ENCODE results near the gene ZIM2.
"Not testable (repeated sequence)": the region's sequence is repeated elsewhere in the genome, so short reads cannot be mapped to it uniquely, and the experiment has no call there.

ZIM2 gene

DNA sequence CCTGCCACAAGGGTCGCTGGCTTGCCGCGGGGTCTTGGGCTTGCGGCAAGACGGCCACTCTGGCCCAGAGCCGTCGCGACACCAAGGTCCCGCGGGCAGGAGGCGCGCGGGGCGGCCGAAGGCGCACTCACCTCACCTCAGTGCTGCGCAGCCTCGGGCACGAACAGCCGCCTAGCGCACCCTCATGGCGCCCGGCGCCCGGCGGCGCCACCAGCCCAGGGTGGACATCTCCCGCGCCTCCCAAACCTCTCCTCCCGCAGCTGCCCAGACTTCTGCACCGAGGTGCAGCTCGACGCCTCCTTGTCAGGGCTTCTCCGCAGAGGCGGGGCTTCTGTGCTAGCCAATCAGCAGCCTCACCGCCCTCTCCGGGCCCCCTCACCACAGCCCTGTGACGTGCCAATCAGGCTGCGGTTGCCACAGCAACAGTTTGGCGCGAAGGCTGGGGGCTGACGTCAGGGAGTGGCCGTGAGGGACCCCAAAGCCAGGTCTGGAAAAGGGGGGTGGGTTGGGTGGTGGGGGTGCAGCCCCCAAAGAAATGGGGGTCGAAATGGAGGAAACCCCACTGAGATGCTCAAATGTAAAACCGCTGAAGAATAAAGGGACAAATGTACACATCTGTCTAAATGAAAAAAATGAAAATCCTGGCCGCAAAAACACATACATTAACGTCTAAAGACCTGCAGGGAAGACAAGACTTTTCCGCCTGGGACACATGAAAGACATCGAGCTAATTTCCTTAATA, at the start of gene ZIM2, which contains the start of gene PEG3:
Gene ZIM2, minus strand, starts transcription at position 276 of the 742 bp plus-strand sequence. CDS start 16,449 bp downstream, outside the sequence.
Gene PEG3, minus strand, starts transcription at position 276 of the 742 bp plus-strand sequence. CDS start 16,071 bp downstream, outside the sequence.
- in situ Hi-C loops (cut with HindIII; ENCODE audit: low sequenced_read_pairs): no loop called here

DNA sequence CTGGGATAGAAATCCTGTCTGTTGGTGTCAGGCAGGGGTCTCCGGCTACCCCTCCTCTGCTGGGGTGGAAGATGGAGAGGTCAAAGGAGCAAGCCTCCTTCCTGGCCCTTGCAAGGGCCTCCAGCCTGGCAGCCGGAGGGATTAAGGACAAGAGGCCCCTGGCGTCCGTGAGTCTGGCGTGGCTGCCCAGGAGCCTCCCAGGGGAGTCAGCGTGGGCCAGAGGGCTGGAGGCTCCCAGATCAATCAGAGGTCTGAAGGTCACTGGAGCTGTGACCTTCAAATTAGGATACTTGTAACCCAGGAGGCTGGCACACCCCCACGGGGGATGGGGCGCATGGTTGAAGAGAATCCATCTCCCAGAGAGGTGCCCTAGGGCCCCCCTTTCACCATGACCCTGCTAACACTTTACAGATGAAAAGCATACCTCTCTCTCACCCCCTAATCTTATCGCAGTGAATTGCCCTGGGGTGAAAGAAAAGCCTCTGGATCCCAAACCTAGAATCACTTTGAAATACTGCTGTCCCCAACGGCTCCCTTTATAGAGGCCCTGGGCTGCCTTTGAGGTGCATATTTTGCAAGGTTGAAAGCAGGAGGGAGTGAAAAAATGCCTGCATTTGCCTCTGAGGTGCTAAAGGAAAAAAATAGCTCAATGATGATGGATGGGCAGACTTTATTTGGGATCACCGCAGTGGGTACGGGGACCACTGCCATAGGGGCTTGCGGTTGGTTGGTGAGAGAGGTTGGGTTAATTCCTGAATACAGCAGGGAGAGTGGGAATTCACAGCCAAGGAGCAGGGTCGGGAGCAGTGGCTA, 44.9 kb upstream of the ZIM2 start:
- in situ Hi-C loops (cut with HindIII; ENCODE audit: low sequenced_read_pairs): loop anchor here (5.0 kb wide), 1 partner anchor 53 kb away; no protein-coding TSS in a partner anchor

DNA sequence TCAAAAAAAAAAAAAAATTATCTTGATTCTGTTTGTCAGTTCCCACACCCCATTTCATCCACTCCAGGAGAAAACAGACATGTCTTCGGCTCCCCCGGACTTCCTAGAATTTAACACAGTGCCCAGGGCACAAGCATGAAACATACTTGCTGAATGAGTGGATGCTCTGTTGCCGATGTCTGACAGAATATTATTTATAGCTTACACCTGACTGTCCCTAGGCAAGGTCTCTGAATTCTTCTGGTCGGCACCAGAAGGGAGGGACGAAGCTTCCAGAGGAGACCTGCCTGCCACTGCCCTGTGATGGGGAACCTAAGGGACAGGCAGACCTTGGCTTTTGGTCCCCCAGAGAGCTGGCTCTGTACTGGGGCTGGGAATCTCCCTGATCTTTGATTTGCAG, 43.9 kb upstream of the ZIM2 start:
- in situ Hi-C loops (cut with HindIII; ENCODE audit: low sequenced_read_pairs): loop anchor here (5.0 kb wide), 1 partner anchor 93 kb away; no protein-coding TSS in a partner anchor

DNA sequence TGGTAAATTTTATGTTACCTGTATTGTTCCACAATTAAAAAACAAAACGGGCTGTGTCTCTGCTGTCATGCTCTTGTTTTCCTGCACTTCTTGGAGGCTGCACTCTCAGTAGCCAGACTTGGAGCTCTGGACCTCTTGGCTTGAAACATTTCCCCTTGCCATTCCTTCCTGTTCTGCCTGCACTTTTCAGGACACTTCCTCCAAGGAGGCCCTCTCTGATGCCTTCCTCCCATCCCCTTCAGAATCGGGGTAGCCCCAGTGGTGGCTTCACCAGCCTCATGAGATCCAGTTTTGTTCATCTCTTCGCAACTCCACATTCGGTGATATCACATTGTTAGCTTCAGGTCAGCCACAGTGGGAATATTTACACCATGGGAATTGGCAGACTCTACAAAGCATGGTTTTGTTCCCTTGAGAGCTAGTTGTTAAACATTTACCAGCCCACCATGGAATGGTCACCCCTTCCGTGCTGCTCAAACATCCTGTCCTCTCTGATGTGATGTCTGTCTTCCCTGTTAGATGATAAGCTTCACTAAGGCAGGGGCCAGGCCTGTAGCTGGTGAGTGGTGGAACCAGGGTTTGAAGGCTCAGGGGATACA, 40.2 kb upstream of the ZIM2 start:
- in situ Hi-C loops (cut with HindIII; ENCODE audit: low sequenced_read_pairs): loop anchor here (5.0 kb wide), 1 partner anchor 97 kb away; no protein-coding TSS in a partner anchor

DNA sequence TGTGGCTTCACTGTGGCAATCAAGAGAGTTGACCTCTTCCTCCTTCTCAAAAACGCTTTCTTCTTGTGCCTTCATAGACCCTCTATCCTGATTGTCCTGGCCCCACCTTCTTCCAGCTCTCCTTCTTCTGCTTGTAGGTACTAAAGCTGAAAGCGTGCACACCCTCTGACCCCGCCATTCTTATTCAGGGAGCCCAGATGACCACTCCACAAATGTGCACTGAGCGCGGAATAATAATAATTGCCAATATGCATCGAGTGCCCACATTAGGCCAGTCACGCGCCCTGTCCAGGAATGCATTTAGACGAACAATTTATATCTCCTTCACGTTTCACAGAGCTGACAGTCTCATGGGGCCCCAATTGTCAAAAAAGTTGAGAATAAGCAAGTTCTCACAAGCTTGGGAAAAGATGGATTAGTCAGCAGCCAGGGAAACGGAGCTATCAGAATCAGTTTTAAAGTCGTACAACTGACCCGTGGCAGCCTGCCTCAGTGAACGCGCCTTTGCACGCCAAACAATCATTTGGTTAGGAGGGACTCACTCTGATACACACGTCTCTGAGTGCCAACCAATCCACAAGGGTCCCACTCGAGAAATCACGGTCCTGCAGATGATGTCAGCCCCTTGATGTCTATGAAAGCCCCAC, 36.7 kb upstream of the ZIM2 start:
- in situ Hi-C loops (cut with HindIII; ENCODE audit: low sequenced_read_pairs): no loop called here

DNA sequence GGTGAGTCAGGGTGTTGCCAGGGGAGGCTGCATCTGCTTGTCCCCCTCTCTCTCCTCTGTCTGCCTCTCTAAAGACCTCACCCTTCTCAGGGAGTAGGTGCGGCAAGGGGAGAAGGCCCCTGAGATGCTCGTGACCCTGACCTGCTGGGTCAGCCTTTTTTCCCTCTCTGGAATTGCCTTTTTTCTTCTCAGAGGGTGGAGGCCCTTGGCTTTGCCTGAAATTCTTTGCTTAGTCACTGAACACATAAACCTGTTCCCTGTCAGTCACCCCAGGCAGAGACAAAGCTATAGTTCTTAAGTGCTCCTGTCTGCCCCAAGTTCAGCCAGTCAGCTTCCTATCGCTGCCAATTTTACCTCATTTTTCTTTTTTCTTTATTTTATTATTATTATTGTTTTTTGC, 35.2 kb upstream of the ZIM2 start:
- in situ Hi-C loops (cut with HindIII; ENCODE audit: low sequenced_read_pairs): no loop called here

DNA sequence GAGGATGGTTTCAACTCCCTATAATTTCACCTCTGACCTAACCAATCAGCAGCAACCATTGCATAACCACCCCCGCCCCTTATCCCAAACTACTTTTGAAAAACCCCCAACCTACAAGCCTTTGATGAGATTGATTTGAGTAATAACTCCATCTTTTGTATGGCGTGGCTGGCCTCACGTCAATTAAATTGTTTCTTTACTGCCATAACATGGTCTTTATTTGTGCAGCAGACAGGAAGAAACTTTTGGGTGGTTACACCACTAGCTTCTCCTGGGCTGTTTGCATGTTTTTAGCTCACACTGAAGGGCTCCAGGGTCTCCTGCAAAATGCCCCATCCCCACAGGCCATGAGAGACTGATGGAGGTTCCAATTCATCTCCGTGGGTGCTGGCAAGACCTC, 34.0 kb upstream of the ZIM2 start:
- in situ Hi-C loops (cut with HindIII; ENCODE audit: low sequenced_read_pairs): no loop called here

DNA sequence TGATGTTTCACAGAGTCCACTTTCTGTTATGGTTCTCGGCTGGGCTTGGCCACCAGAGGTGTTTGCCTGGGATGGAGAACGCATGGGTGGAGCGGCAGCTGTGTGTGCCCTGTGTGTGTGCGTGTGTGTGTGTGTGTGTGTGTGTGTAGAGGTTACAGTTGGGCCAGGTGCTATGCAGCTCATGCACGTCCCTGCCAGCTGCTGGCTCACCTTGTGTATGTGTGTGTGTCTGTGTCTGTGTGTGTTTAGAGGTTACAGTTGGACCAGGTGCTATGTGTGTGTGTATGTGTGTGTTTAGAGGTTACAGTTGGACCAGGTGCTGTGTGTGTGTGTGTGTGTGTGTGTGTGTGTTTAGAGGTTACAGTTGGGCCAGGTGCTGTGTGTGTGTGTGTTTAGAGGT, 33.0 kb upstream of the ZIM2 start:
- in situ Hi-C loops (cut with HindIII; ENCODE audit: low sequenced_read_pairs): no loop called here

DNA sequence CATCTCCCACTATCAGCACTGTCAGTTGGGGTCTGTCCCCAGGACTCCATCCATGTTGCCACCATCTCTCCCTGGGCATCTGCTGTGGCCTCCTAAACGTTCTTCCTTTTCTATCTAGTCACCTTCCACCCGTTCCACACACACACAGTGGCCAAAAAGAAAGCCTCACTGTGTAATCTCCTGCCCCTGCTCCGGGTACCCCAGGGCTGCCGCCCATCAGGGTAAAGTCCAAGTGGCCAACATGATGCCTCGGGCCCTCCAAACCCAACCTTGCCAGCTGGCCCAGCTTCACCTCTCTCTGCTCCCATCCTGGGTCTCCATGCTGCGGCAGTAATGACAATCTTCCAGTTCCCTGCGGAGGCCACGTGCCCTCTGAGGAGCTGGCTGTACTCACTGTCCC, 29.4 kb upstream of the ZIM2 start:
- in situ Hi-C loops (cut with HindIII; ENCODE audit: low sequenced_read_pairs): loop anchor here (5.0 kb wide), 2 partner anchors 43 to 47 kb away; no protein-coding TSS in a partner anchor

DNA sequence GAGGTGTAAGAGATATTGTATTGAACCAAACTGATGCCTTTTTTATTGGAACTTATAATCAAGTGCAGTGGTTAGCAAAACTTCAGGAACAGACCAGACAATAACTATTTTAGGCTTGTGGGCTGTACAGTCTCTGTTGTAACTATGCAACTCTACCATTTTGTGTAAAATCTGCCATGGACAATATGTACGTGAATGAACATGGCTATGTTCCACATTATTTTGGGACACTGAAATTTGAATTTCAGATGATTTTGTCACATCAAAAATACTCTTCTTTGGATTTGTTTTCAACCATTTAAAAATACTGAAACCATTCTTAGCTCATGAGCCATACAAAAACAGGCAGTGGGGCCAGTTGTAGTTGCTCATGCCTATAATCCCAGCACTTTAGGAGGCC, 27.9 kb upstream of the ZIM2 start:
- in situ Hi-C loops (cut with HindIII; ENCODE audit: low sequenced_read_pairs): loop anchor here (5.0 kb wide), 2 partner anchors 41 to 49 kb away; no protein-coding TSS in a partner anchor

DNA sequence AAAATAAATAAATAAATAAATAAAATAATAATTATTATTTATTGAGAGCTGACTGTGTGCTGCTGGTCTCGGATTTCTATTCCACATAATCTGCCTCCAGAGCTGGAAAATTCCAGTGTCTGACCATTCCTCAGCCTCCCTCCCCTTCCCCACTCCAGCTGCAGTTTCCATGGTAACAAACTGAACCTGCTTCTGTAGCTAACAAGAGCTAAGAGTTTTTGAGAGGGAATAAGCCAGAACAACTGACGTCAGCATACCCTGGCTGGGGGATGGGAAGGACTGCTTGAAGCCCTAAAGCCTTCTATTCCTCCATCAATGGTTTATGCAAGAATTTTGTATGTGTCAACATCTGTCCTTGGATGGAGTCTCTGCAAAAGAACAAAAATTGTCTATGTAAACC, 26.0 kb upstream of the ZIM2 start:
- in situ Hi-C loops (cut with HindIII; ENCODE audit: low sequenced_read_pairs): loop anchor here (5.0 kb wide), 2 partner anchors 39 to 51 kb away; no protein-coding TSS in a partner anchor

DNA sequence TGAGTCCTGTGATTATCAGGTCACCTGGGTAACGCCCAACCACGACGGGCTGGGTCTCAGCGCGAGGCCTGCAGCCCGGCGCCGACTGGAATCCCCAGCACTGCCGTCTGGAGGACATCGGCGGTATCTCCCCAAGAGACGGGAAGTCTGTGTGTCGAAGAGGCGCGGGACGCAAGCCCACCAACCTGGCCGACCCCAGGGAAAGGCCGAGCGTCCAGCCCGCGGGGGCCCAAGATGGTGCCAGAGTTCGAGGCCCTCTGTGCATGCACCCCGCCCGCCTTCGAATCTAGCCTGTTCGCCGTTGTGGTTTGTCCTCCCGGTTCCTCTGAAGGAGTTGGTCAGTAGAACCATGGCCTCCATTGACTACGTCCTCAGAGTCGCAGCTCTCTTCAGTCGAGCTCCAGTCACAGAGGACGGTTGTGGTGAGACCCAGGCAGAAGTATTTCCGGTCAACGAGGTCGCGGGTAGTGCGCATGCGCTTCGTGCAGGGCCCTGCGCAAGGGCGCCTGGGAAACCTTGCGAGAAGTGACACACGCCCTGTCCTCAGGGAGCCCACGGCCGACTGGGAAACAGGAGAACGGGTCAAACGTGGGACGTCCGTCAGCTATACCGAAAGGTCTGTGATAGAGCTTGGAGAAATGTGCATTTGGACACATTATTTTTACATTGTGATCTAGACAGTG, 24.1 kb upstream of the ZIM2 start:
- in situ Hi-C loops (cut with HindIII; ENCODE audit: low sequenced_read_pairs): loop anchor here (5.0 kb wide), 2 partner anchors 37 to 53 kb away; no protein-coding TSS in a partner anchor

DNA sequence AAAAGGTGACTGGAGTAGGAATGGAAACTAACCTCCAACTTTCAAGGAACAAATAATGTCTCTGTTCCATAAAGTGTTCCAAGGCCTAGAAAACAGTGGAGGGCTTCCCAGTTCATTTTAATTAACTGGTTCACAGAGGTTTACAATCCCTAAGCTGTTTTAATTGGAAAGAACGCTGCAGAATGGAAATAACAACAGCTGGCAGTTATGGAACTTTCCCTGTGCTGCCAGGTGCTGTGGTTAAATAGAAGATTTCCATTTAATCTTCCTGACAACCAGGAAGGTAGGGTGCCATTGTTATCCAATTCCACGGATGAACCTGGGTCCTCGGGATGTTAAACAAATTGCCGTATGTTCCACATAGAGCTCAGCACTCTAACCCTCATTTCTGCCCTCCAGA, 22.2 kb upstream of the ZIM2 start:
- in situ Hi-C loops (cut with HindIII; ENCODE audit: low sequenced_read_pairs): no loop called here

DNA sequence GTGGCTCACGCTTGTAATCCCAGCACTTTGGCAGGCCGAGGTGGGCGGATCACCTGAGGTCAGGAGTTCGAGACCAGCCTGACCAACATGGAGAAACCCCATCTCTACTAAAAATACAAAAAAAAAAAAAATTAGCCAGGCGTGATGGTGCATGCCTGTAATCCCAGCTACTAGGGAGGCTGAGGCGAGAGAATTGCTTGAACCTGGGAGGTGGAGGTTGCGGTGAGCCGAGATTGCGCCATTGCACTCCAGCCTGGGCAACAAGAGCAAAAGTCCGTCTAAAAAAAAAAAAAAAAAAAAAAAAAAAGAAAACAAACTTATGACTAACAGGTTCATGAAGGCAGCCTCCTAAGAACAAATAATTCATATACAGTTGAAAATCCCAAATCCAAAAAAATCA, 19.9 kb upstream of the ZIM2 start:
- in situ Hi-C loops (cut with HindIII; ENCODE audit: low sequenced_read_pairs): not testable (repeated sequence)

DNA sequence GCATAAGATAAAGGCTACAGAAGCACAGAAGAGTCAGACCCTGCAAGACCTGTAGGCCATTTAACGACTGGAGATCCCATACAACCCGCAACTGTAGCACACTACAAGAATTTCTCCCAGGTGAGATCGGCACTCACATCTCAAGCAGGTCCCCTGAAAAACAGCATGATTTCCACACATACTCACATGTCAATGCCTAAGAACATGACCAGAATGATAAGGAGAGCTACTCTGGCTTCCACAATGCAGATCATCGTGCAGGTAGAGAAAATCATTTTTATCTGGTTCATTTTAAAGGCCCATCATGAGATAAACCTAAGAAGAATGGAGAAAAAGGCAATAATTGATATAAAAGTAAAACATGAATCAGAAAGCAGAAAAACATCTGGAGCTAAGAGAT, 17.5 kb upstream of the ZIM2 start:
- in situ Hi-C loops (cut with HindIII; ENCODE audit: low sequenced_read_pairs): no loop called here

DNA sequence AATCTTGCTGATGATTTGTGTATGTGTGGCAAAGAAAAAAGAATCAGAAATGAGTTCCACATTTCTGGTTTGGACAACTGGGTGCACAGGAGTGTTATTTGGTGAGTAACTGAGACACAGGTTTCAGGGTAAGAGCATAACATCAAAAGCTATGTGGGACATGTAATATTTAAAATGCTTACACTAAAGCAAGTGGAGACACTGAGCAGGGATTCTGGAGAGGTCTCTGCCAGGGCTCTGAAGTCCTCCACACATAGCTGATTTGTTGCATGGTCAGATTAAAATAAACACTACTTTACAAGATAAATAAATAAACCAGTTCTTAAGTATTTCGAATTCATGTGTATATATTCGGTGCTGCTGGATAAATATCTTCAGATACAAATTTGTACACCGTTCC, 16.3 kb upstream of the ZIM2 start:
- in situ Hi-C loops (cut with HindIII; ENCODE audit: low sequenced_read_pairs): no loop called here

DNA sequence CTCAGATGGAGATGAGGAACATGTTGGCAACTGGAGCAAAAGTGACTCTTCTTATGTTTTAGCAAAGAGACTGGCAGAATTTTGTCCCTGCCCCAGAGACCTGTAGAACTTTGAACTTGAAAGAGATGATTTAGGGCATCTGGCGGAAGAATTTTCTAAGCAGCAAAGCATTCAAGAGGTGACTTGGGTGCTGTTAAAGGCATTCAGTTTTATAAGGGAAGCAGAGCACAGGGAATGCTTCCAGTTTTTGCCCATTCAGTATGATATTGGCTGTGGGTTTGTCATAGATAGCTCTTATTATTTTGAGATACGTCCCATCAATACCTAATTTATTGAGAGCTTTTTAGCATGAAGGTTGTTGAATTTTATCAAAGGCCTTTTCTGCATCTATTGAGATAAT, 11.8 kb upstream of the ZIM2 start:
- in situ Hi-C loops (cut with HindIII; ENCODE audit: low sequenced_read_pairs): not testable (repeated sequence)

DNA sequence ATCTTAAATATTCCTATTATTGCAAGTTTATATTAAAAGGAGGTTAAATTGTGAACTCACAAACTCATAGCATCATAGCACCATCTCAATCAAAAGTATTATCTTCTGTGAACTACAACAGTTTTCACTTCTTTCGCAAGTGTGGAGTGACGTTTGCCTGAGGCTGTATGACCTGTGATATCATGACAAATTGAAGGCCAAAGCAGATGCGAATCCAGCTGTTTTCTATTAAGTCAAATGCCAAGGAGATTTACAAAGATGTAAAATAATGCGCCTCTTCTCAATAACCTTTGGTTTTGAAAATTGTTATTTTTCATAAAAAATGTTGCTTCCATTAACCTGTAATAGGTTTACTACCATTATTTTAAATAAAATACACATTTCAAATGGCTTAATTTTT, 7.6 kb upstream of the ZIM2 start:
- in situ Hi-C loops (cut with HindIII; ENCODE audit: low sequenced_read_pairs): no loop called here

DNA sequence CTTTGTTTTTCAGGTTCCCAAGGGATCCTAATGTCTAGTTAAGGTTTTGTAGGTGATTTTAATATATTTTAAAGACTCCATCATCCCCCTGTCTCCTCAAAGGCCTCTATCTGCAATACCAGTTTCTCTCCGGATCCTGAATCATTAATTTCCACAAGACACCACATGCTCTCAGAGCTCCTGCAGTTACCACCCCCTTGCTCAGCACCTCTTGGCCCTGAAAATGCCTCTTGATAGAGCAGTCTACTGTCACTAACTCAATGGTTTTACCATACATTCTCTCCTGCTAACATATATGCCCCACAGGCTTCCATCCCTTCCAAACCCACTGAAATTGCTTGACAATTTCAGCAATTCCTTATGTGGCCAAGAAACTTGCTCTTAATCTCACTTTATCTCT, 1.9 kb upstream of the ZIM2 start:
- in situ Hi-C loops (cut with HindIII; ENCODE audit: low sequenced_read_pairs): no loop called here

DNA sequence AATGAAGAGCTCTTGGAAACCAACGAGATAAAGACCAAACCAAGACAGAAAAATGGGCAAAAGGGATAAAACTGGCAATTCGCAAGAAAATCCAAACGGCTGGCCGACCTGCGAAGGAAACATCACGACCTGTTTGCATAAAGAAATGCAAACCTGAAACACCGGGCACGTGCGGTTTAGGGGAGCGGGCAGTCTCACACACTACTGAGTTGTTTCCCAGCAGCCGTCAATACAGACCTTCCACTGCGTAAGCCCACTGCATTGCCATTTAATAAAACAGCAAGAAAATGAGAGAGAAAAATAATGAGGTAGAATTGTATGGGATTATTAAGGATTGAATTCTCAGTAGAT, 642 bp upstream of the ZIM2 start:
- in situ Hi-C loops (cut with HindIII; ENCODE audit: low sequenced_read_pairs): no loop called here

All from endothelial cell of hepatic sinusoid (primary cell).